NT2/D1 (cell line): ENCODE data around the gene NLGN1.

Experiments
- DNase-seq: peaks from one replicate; pipeline ENCODE4 v3.0.0-alpha.2; 2011; ENCODE audit warnings: low read depth, low spot score
- H3K27me3 ChIP-seq: 2 replicates; pipeline ENCODE4 v1.6.0; 2011; ENCODE audit warnings: mild to moderate bottlenecking; ENCODE audit not compliant: insufficient read length, insufficient read depth
- H3K36me3 ChIP-seq: 2 replicates; pipeline ENCODE4 v1.6.1; 2011; ENCODE audit warnings: mild to moderate bottlenecking, low read length, mixed read lengths; ENCODE audit not compliant: insufficient read depth, insufficient read length
- H3K4me1 ChIP-seq: 2 replicates; pipeline ENCODE4 v1.5.1; 2011; ENCODE audit not compliant: insufficient read depth, insufficient read length
- H3K4me3 ChIP-seq: 2 replicates; pipeline ENCODE4 v1.5.1; 2011; ENCODE audit warnings: low read depth; ENCODE audit not compliant: insufficient read length
- H3K9ac ChIP-seq: 2 replicates; pipeline ENCODE4 v1.6.0; 2011; ENCODE audit warnings: low read depth; ENCODE audit not compliant: insufficient read length
- H3K9me3 ChIP-seq: 2 replicates; pipeline ENCODE4 v1.5.1; 2011; ENCODE audit warnings: mild to moderate bottlenecking, low read length; ENCODE audit not compliant: insufficient read depth
- SUZ12 ChIP-seq: IDR thresholded peaks from 2 replicates; pipeline ENCODE4 v1.6.1; 2011; ENCODE audit not compliant: insufficient read length, insufficient read depth; ENCODE audit errors: extremely low read depth
- YY1 ChIP-seq: IDR thresholded peaks from 2 replicates; pipeline ENCODE4 v1.6.1; 2011; ENCODE audit not compliant: insufficient read length, insufficient read depth
- ZNF274 ChIP-seq: IDR thresholded peaks from 2 replicates; pipeline ENCODE4 v1.6.1; 2011; ENCODE audit warnings: mild to moderate bottlenecking, low read depth, low read length

The NLGN1 gene

DNA sequence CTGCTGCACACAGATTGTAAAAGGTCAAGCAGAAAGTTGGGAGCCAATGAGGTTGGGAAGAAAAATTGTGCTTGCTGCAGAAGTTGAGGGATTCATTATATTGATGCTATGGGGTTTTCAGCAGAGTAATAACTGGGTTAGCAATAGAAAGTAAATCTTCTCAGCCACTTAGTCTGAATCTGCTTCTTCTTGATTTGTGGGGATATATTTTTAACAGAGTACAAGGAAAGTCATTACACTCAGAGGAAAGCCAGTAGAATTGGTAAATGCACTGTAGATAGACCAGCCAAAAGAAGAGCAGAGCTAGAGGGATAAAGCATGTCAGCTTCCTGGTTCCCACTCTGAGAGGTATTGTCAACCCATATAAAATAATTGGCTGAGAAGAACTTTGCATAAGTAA lies 663.6 kb downstream of the NLGN1 start:
- H3K4me3 ChIP-seq = no peak overlapping the region
- DNase-seq = no peak
- H3K9me3 ChIP-seq = peaks cover 3% of the 10 kb centered on the region; the same call in 1 of the 2 replicates
- no peaks in the 10 kb centered on the region for H3K36me3 ChIP-seq
- TF ChIP-seq ZNF274 (no peak), SUZ12 (no peak), YY1 (no peak)
- no peaks in the 10 kb centered on the region for H3K27me3 ChIP-seq
- no peaks in the 10 kb centered on the region for H3K4me1 ChIP-seq
- no peak overlapping the region for H3K9ac ChIP-seq

GRCh38 chr3:174061731-174062130 lies 664.2 kb downstream of the NLGN1 start:
- H3K27me3 ChIP-seq = no peaks in the 10 kb centered on the region
- no peak for TF ChIP-seq YY1
- no peak for TF ChIP-seq SUZ12
- TF ChIP-seq ZNF274 = no peak
- DNase-seq = no peak
- no peak overlapping the region for H3K4me3 ChIP-seq
- H3K36me3 ChIP-seq = no peaks in the 10 kb centered on the region
- no peaks in the 10 kb centered on the region for H3K4me1 ChIP-seq
- H3K9me3 ChIP-seq = peaks cover 3% of the 10 kb centered on the region; the same call in 1 of the 2 replicates
- no peak overlapping the region for H3K9ac ChIP-seq

DNA sequence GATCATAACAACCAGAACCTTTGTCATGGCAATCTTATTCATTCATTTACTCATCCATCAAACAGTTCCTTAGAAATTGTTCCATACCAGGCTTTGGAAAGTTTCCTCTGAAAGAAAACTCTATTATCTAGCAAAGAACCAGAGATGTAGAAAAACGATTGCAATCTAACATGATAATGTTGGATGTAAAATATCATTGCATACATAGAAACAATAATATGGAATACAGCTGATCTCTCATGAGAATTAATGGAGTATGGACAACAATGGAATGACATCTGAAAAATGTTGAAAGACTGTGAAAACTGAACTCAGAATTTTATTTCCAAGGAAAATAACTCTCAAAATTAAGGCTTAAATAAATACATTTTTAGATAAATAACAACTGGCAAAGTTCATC lies 665.4 kb downstream of the NLGN1 start:
- no peak for DNase-seq
- Histone ChIP-seq H3K9ac (no peak overlapping the region), H3K36me3 (no peaks in the 10 kb centered on the region), H3K27me3 (no peaks in the 10 kb centered on the region), H3K4me3 (no peak overlapping the region), H3K4me1 (no peaks in the 10 kb centered on the region), H3K9me3 (peaks cover 3% of the 10 kb centered on the region; the same call in 1 of the 2 replicates)
- TF ChIP-seq SUZ12 = no peak

- DNase-seq = no peak
- no peaks in the 10 kb centered on the region for H3K36me3 ChIP-seq
- H3K4me1 ChIP-seq = no peaks in the 10 kb centered on the region
- H3K9ac ChIP-seq = no peak overlapping the region
- no peaks in the 10 kb centered on the region for H3K9me3 ChIP-seq
- H3K27me3 ChIP-seq = no peaks in the 10 kb centered on the region
- no peak overlapping the region for H3K4me3 ChIP-seq
- no peak for TF ChIP-seq YY1
- no peak for TF ChIP-seq ZNF274
Measured at GRCh38 chr3:174068035-174068434, 670.5 kb downstream of the NLGN1 start.

- H3K36me3 ChIP-seq = no peaks in the 10 kb centered on the region
- H3K27me3 ChIP-seq = no peaks in the 10 kb centered on the region
- no peak overlapping the region for H3K9ac ChIP-seq
- TF ChIP-seq YY1 = no peak
- no peak for TF ChIP-seq ZNF274
- no peak for TF ChIP-seq SUZ12
- H3K4me3 ChIP-seq = no peak overlapping the region
- H3K4me1 ChIP-seq = no peaks in the 10 kb centered on the region
- no peaks in the 10 kb centered on the region for H3K9me3 ChIP-seq
- DNase-seq = no peak
Measured at GRCh38 chr3:174072675-174073074, 675.1 kb downstream of the NLGN1 start.

GRCh38 chr3:174083706-174084105 lies 686.2 kb downstream of the NLGN1 start:
- Histone ChIP-seq H3K9ac (no peak overlapping the region), H3K4me1 (no peaks in the 10 kb centered on the region), H3K27me3 (no peaks in the 10 kb centered on the region), H3K36me3 (no peaks in the 10 kb centered on the region), H3K9me3 (no peaks in the 10 kb centered on the region), H3K4me3 (no peak overlapping the region)
- no peak for DNase-seq
- TF ChIP-seq ZNF274 = no peak

GRCh38 chr3:174089592-174089991 lies 692.0 kb downstream of the NLGN1 start:
- no peaks in the 10 kb centered on the region for H3K36me3 ChIP-seq
- H3K4me1 ChIP-seq = no peaks in the 10 kb centered on the region
- TF ChIP-seq YY1 (no peak), ZNF274 (no peak), SUZ12 (no peak)
- H3K9me3 ChIP-seq = no peaks in the 10 kb centered on the region
- no peak overlapping the region for H3K4me3 ChIP-seq
- no peaks in the 10 kb centered on the region for H3K27me3 ChIP-seq
- DNase-seq = no peak
- H3K9ac ChIP-seq = no peak overlapping the region

DNA sequence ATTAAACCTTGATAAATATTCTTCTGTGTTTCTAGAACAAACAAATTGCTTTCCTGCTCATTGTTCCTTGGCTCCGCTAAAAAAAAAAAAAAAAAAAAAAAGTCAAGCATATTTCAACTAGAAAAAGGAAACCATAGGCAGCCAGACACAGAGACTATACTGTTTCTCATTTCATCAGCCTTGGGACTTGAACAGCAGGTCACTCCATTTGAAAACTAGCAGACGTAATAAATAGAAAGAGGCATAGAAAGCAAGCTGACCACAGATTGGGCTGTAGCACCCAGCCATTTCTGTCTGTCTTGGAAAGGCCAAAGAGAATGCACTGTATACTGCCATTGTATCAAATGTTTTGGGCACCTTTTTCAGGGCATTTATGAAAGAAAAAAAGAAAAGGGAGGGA lies 697.1 kb downstream of the NLGN1 start:
- no peak for DNase-seq
- H3K4me3 ChIP-seq = no peak overlapping the region
- no peaks in the 10 kb centered on the region for H3K9me3 ChIP-seq
- TF ChIP-seq YY1 (no peak), SUZ12 (no peak), ZNF274 (no peak)
- H3K27me3 ChIP-seq = no peaks in the 10 kb centered on the region
- no peak overlapping the region for H3K9ac ChIP-seq
- no peaks in the 10 kb centered on the region for H3K4me1 ChIP-seq
- no peaks in the 10 kb centered on the region for H3K36me3 ChIP-seq
